ENCODE measurements around the gene PRX. TPM values are rescaled to one million over a fixed set of nuclear protein-coding genes. Genes with fewer than 3 reads are reported as not detected.

The PRX gene
- total RNA-seq, 4 donors from 2014 or later: 1.5 to 5.0 (median 2.6) TPM

DNA sequence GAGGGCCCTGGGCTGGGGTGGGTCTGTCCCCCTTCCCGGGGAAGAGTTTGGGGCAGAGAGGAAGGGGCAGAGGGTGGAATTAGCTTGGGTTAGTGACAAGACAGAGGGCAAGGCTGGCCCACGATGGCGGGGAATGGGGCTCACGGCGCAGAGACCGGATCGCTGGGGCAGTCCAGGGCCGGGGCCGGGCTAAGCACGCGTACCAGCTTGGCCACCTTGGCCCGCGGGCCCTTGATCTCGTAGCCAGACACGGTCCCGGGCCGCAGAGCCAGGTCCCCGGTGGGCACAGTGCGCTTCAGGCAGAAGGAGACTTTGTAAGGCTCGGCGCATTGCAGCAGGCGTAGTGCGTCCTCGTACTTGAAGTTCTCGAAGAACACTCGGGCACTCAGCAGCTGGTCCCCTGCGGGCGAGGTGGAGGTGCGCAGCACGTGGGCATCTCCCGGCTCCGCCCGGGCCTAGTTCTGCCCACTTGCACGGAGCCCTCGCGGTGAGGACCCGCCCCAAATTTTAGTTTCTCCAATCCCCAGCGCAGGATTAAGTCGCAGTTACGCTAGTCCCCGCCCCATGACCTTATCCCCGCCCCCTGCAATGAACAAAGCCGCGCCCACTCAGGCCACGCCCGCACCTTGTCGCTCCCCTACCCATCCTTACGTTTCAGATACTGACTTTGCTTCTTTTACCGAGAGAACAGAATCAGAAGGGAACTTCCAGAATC, 14.6 kb downstream of the PRX start:
- DNase-seq: peak; percentile 46
- intact Hi-C loops (cut with DNase I; ENCODE audit: low total_unique reads) (no loop called here), in situ Hi-C loops (cut with MboI; ENCODE audit: low pct_ligation_motif_present in 1 of 4, low pct_unique_long_range_greater_than_20kb in 1 of 4, low sequenced_read_pairs in 3 of 4) (no loop called here)
- no peak overlapping the region for H3K27ac ChIP-seq
- H3K4me3 ChIP-seq: no peak overlapping the region
- no peaks in the 10 kb centered on the region for H3K36me3 ChIP-seq
- TF ChIP-seq POLR2A (IDR thresholded peaks at IDR 0.05) (no peak), POLR2AphosphoS5 (IDR thresholded peaks at IDR 0.05) (no peak), CTCF (IDR thresholded peaks at IDR 0.05) (no peak), EP300 (IDR thresholded peaks at IDR 0.05; ENCODE audit: low read depth) (no peak)
- WGBS, 2 donors (ENCODE audit: low coverage in 1 of 2): 45 to 59% methylated on average over 8 to 37 of the region's 49 CpGs
- H3K4me1 ChIP-seq: peaks cover 0 to 7% (median 5%) of the 10 kb centered on the region in 4 donors
- no peaks in the 10 kb centered on the region for H3K27me3 ChIP-seq
- H3K9me3 ChIP-seq: no peaks in the 10 kb centered on the region

DNA sequence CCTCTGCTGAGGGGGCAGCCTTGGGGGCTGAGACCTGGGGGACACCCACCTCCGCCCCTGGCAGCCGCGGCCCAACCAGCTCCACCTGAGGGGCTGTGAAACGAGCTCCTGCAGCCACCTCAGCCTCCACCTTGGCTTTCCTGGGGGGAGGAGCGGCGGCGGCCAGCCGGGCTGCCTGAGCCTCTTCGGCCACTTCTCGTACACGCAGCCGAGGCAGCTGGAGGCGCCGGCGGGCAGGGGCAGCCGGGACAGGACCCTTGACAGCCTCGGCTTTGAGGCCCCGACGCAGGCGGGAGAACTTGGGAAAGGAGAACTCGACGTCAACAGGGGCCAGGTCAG, 15.6 kb downstream of the PRX start:
- Histone ChIP-seq H3K36me3 (no peaks in the 10 kb centered on the region), H3K9me3 (no peaks in the 10 kb centered on the region), H3K27me3 (no peaks in the 10 kb centered on the region), H3K27ac (no peak overlapping the region), H3K4me1 (no peaks in the 10 kb centered on the region), H3K4me3 (no peak overlapping the region)
- no peak for TF ChIP-seq POLR2A (IDR thresholded peaks at IDR 0.05)
- no peak for TF ChIP-seq POLR2AphosphoS5 (IDR thresholded peaks at IDR 0.05)
- no peak for TF ChIP-seq EP300 (IDR thresholded peaks at IDR 0.05; ENCODE audit: low read depth)
- TF ChIP-seq CTCF (IDR thresholded peaks at IDR 0.05): no peak
- no peak for DNase-seq
- in situ Hi-C loops (cut with MboI; ENCODE audit: low pct_ligation_motif_present in 1 of 4, low pct_unique_long_range_greater_than_20kb in 1 of 4, low sequenced_read_pairs in 3 of 4) (no loop called here), intact Hi-C loops (cut with DNase I; ENCODE audit: low total_unique reads) (no loop called here)
- 93 to 94% methylated on average over 3 to 16 of the region's 22 CpGs for WGBS, 2 donors (ENCODE audit: low coverage in 1 of 2)

- no peak for DNase-seq
- Histone ChIP-seq H3K27me3 (no peaks in the 10 kb centered on the region), H3K4me1 (no peaks in the 10 kb centered on the region), H3K36me3 (no peaks in the 10 kb centered on the region), H3K4me3 (no peak overlapping the region), H3K27ac (no peak overlapping the region), H3K9me3 (no peaks in the 10 kb centered on the region)
- TF ChIP-seq CTCF (IDR thresholded peaks at IDR 0.05) (no peak), POLR2AphosphoS5 (IDR thresholded peaks at IDR 0.05) (no peak), EP300 (IDR thresholded peaks at IDR 0.05; ENCODE audit: low read depth) (no peak), POLR2A (IDR thresholded peaks at IDR 0.05) (no peak)
- 88% methylated on average over 20 of the region's 20 CpGs; no CpG with 5 or more reads in 1 of the 2 donors for WGBS, 2 donors (ENCODE audit: low coverage in 1 of 2)
- intact Hi-C loops (cut with DNase I; ENCODE audit: low total_unique reads): no loop called here
- in situ Hi-C loops (cut with MboI; ENCODE audit: low pct_ligation_motif_present in 1 of 4, low pct_unique_long_range_greater_than_20kb in 1 of 4, low sequenced_read_pairs in 3 of 4): no loop called here
Observed at GRCh38 chr19:40396886-40397567, 16.2 kb downstream of the PRX start.

GRCh38 chr19:40395956-40396355, 17.2 kb downstream of the PRX start:
- DNase-seq: no peak
- Histone ChIP-seq H3K4me1 (no peaks in the 10 kb centered on the region), H3K27me3 (no peaks in the 10 kb centered on the region), H3K9me3 (no peaks in the 10 kb centered on the region), H3K36me3 (no peaks in the 10 kb centered on the region), H3K4me3 (no peak overlapping the region), H3K27ac (no peak overlapping the region)
- WGBS, 2 donors (ENCODE audit: low coverage in 1 of 2): 81 to 98% methylated on average over 7 to 14 of the region's 14 CpGs
- TF ChIP-seq POLR2AphosphoS5 (IDR thresholded peaks at IDR 0.05): no peak
- no peak for TF ChIP-seq EP300 (IDR thresholded peaks at IDR 0.05; ENCODE audit: low read depth)
- TF ChIP-seq CTCF (IDR thresholded peaks at IDR 0.05): no peak
- no peak for TF ChIP-seq POLR2A (IDR thresholded peaks at IDR 0.05)
- intact Hi-C loops (cut with DNase I; ENCODE audit: low total_unique reads): no loop called here
- in situ Hi-C loops (cut with MboI; ENCODE audit: low pct_ligation_motif_present in 1 of 4, low pct_unique_long_range_greater_than_20kb in 1 of 4, low sequenced_read_pairs in 3 of 4): no loop called here

Data from transverse colon (tissue), 4 donors.